Left lung (tissue), 10 donors: ENCODE data around the gene ADCY2. TPM values are rescaled to one million over a fixed set of nuclear protein-coding genes. Genes with fewer than 3 reads are reported as not detected.

Source experiments
- ATAC-seq: fragments of 200-7000 bp; cut with Tn5 transposase; one replicate; pipeline ENCODE4 v1.9.1; 2020; ENCODE audit warnings: moderate library complexity
- DNase-seq, 4 donors: peaks; one replicate each; pipeline ENCODE4 v3.0.0-alpha.2; 2013 to 2020
- H3K27ac ChIP-seq, 2 donors: fragments of 200-600 bp; sonication (generic) in 1 of 2; one replicate each; pipeline versions ENCODE4 v1.5.0 to v1.8.0; 2020 to 2021
- H3K27me3 ChIP-seq, 2 donors: fragments of 200-600 bp; sonication (generic) in 1 of 2; one replicate each; pipeline versions ENCODE4 v1.5.0 to v1.8.0; 2020 to 2021
- H3K36me3 ChIP-seq, 2 donors: fragments of 200-600 bp; sonication (generic) in 1 of 2; one replicate each; pipeline versions ENCODE4 v1.5.0 to v1.8.0; 2020 to 2021
- H3K4me1 ChIP-seq, 2 donors: fragments of 200-600 bp; one replicate each; pipeline ENCODE4 v1.8.0; 2021
- H3K4me3 ChIP-seq, 2 donors: fragments of 200-600 bp; sonication (generic) in 1 of 2; one replicate each; pipeline versions ENCODE4 v1.5.0 to v1.8.0; 2020 to 2021; ENCODE audit warnings: mild to moderate bottlenecking in 1 of 2
- H3K9me3 ChIP-seq, 2 donors: fragments of 200-600 bp; sonication (generic) in 1 of 2; one replicate each; pipeline versions ENCODE4 v1.5.0 to v1.8.0; 2020 to 2021
- CTCF ChIP-seq, 2 donors: fragments of 200-600 bp; sonication (generic) in 1 of 2; IDR thresholded peaks; one replicate each; pipeline versions ENCODE4 v1.5.0 to v1.8.0; 2021; ENCODE audit warnings: antibody characterized with exemption in 2 of 2
- intact Hi-C, 2 donors: fragments of 100-400 bp; cut with DNase I; formaldehyde crosslinking; loops; one replicate each; pipeline versions ENCODE4 v1.11.2 to v1.14.2; 2022
- polyA plus RNA-seq, 6 donors: library from polyadenylated mRNA; unstranded; fragments of 120-200 nt; gene quantifications; one replicate each; pipeline ENCODE4 v1.2.1, GENCODE V29; 2013; ENCODE audit not compliant: insufficient read length in 6 of 6
- total RNA-seq, 2 donors: library from RNA; stranded (reverse); fragmentation: NEBNext Ultra II Directional; extraction: Animal tissue kit (Norgen Biotek cat#: 25700); gene quantifications; one replicate each; pipeline ENCODE4 v1.2.1, GENCODE V29; 2021
- donor health status: DM: no; HTN: yes; CAD: no.
- donor health status: DM: no; HTN: no; CAD: no.

Gene ADCY2
- total and polyA plus RNA-seq, 8 donors, result 0.34 to 14.0 (median 9.6) TPM

GRCh38 chr5:7662289-7662688, 266.4 kb downstream of the ADCY2 start:
- Histone ChIP-seq H3K27ac (no peak overlapping the region), H3K27me3 (no peaks in the 10 kb centered on the region), H3K36me3 (no peaks in the 10 kb centered on the region), H3K4me1 (no peaks in the 10 kb centered on the region), H3K9me3 (no peaks in the 10 kb centered on the region), H3K4me3 (no peak overlapping the region)
- DNase-seq, result no peak
- no peak for ATAC-seq
- no peak for TF ChIP-seq CTCF (IDR thresholded peaks at IDR 0.05)
- intact Hi-C loops, result no loop called here

- Histone ChIP-seq H3K27me3 (no peaks in the 10 kb centered on the region), H3K4me1 (no peaks in the 10 kb centered on the region), H3K36me3 (no peaks in the 10 kb centered on the region), H3K27ac (no peak overlapping the region), H3K9me3 (no peaks in the 10 kb centered on the region), H3K4me3 (no peak overlapping the region)
- no peak for DNase-seq
- ATAC-seq, result no peak
- intact Hi-C loops, result no loop called here
- TF ChIP-seq CTCF (IDR thresholded peaks at IDR 0.05), result no peak
Measured at GRCh38 chr5:7663808-7664207, 267.9 kb downstream of the ADCY2 start.

- TF ChIP-seq CTCF (IDR thresholded peaks at IDR 0.05), result no peak
- DNase-seq (no peak), ATAC-seq (no peak)
- intact Hi-C loops, result no loop called here
- H3K27ac ChIP-seq, result no peak overlapping the region
- H3K4me3 ChIP-seq, result no peak overlapping the region
- no peaks in the 10 kb centered on the region for H3K9me3 ChIP-seq
- H3K27me3 ChIP-seq, result no peaks in the 10 kb centered on the region
- H3K36me3 ChIP-seq, result no peaks in the 10 kb centered on the region
- H3K4me1 ChIP-seq, result no peaks in the 10 kb centered on the region
Measured at GRCh38 chr5:7664208-7664607, 268.3 kb downstream of the ADCY2 start.

GRCh38 chr5:7667216-7667767, 271.4 kb downstream of the ADCY2 start:
- intact Hi-C loops, result no loop called here
- no peak for ATAC-seq
- no peaks in the 10 kb centered on the region for H3K9me3 ChIP-seq
- DNase-seq, result no peak
- H3K27me3 ChIP-seq, result no peaks in the 10 kb centered on the region
- no peak for TF ChIP-seq CTCF (IDR thresholded peaks at IDR 0.05)
- no peaks in the 10 kb centered on the region for H3K36me3 ChIP-seq
- H3K4me1 ChIP-seq, result no peaks in the 10 kb centered on the region
- H3K27ac ChIP-seq, result no peak overlapping the region
- H3K4me3 ChIP-seq, result no peak overlapping the region

GRCh38 chr5:7668161-7668560, 272.2 kb downstream of the ADCY2 start:
- no peaks in the 10 kb centered on the region for H3K27me3 ChIP-seq
- no peak overlapping the region for H3K27ac ChIP-seq
- H3K36me3 ChIP-seq, result no peaks in the 10 kb centered on the region
- DNase-seq, result no peak
- H3K4me3 ChIP-seq, result no peak overlapping the region
- no peak for ATAC-seq
- H3K4me1 ChIP-seq, result no peaks in the 10 kb centered on the region
- intact Hi-C loops, result no loop called here
- TF ChIP-seq CTCF (IDR thresholded peaks at IDR 0.05), result no peak
- H3K9me3 ChIP-seq, result no peaks in the 10 kb centered on the region
